Measurements from ENCODE around the gene CACNG3.

- no peak for TF ChIP-seq EGR1 (IDR thresholded peaks at IDR 0.05)
- no peak for TF ChIP-seq CREB1 (IDR thresholded peaks at IDR 0.05; ENCODE audit: low read depth)
- no peak for TF ChIP-seq TAF1 (IDR thresholded peaks at IDR 0.05; ENCODE audit: low read depth)
- TF ChIP-seq CEBPB (IDR thresholded peaks at IDR 0.05), result no peak
- no peak for TF ChIP-seq FOXM1 (IDR thresholded peaks at IDR 0.05; ENCODE audit: borderline replicate concordance, low read depth)
- no peak for TF ChIP-seq EP300 (IDR thresholded peaks at IDR 0.05; ENCODE audit: borderline replicate concordance)
- TF ChIP-seq REST (IDR thresholded peaks at IDR 0.05; ENCODE audit: low read depth), result no peak
- no peak for TF ChIP-seq TCF12 (IDR thresholded peaks at IDR 0.05; ENCODE audit: low read depth)
- no peak for TF ChIP-seq USF1 (IDR thresholded peaks at IDR 0.05)
- TF ChIP-seq YY1 (IDR thresholded peaks at IDR 0.05; ENCODE audit: low read depth), result no peak
Observed at GRCh38 chr16:24272379-24272778, 16.2 kb downstream of the CACNG3 start.
